ENCODE measurements around the gene DDX24.

Gene DDX24

GRCh38 chr14:94113073-94113472 lies 32.1 kb upstream of the DDX24 start:
- Histone ChIP-seq H3K9me3 (ENCODE audit: control insufficient read depth, insufficient read depth, low read length) (no peaks in the 10 kb centered on the region), H3K4me1 (ENCODE audit: control insufficient read depth, insufficient read depth, low read length) (no peaks in the 10 kb centered on the region), H3K27me3 (ENCODE audit: control insufficient read depth, insufficient read depth, low read length) (no peaks in the 10 kb centered on the region), H3K36me3 (ENCODE audit: control insufficient read depth, insufficient read depth, low read length) (no peaks in the 10 kb centered on the region), H3K4me3 (ENCODE audit: low read depth, low read length) (no peak overlapping the region), H3K9ac (ENCODE audit: low read depth, low read length) (no peak overlapping the region)

- H3K9ac ChIP-seq (ENCODE audit: low read depth, low read length): no peak overlapping the region
- H3K4me1 ChIP-seq (ENCODE audit: control insufficient read depth, insufficient read depth, low read length): no peaks in the 10 kb centered on the region
- no peaks in the 10 kb centered on the region for H3K27me3 ChIP-seq (ENCODE audit: control insufficient read depth, insufficient read depth, low read length)
- no peaks in the 10 kb centered on the region for H3K36me3 ChIP-seq (ENCODE audit: control insufficient read depth, insufficient read depth, low read length)
- H3K4me3 ChIP-seq (ENCODE audit: low read depth, low read length): no peak overlapping the region
- H3K9me3 ChIP-seq (ENCODE audit: control insufficient read depth, insufficient read depth, low read length): no peaks in the 10 kb centered on the region
Observed at GRCh38 chr14:94112513-94113063, 31.6 kb upstream of the DDX24 start.

- Histone ChIP-seq H3K9me3 (ENCODE audit: control insufficient read depth, insufficient read depth, low read length) (no peaks in the 10 kb centered on the region), H3K9ac (ENCODE audit: low read depth, low read length) (no peak overlapping the region), H3K27me3 (ENCODE audit: control insufficient read depth, insufficient read depth, low read length) (no peaks in the 10 kb centered on the region), H3K36me3 (ENCODE audit: control insufficient read depth, insufficient read depth, low read length) (no peaks in the 10 kb centered on the region), H3K4me3 (ENCODE audit: low read depth, low read length) (no peak overlapping the region), H3K4me1 (ENCODE audit: control insufficient read depth, insufficient read depth, low read length) (no peaks in the 10 kb centered on the region)
Observed at GRCh38 chr14:94111276-94112095, 30.5 kb upstream of the DDX24 start.

GRCh38 chr14:94110552-94111181 lies 29.7 kb upstream of the DDX24 start, which contains the start of gene IFI27:
TSS of gene IFI27 (plus strand) at chr14:94110736.
- Histone ChIP-seq H3K9me3 (ENCODE audit: control insufficient read depth, insufficient read depth, low read length) (no peaks in the 10 kb centered on the region), H3K4me1 (ENCODE audit: control insufficient read depth, insufficient read depth, low read length) (no peaks in the 10 kb centered on the region), H3K27me3 (ENCODE audit: control insufficient read depth, insufficient read depth, low read length) (no peaks in the 10 kb centered on the region), H3K9ac (ENCODE audit: low read depth, low read length) (no peak within 1 kb of the TSS), H3K4me3 (ENCODE audit: low read depth, low read length) (no peak within 1 kb of the TSS), H3K36me3 (ENCODE audit: control insufficient read depth, insufficient read depth, low read length) (no peaks in the 10 kb centered on the region)

- no peaks in the 10 kb centered on the region for H3K36me3 ChIP-seq (ENCODE audit: control insufficient read depth, insufficient read depth, low read length)
- no peak overlapping the region for H3K9ac ChIP-seq (ENCODE audit: low read depth, low read length)
- H3K9me3 ChIP-seq (ENCODE audit: control insufficient read depth, insufficient read depth, low read length): no peaks in the 10 kb centered on the region
- H3K4me1 ChIP-seq (ENCODE audit: control insufficient read depth, insufficient read depth, low read length): no peaks in the 10 kb centered on the region
- no peaks in the 10 kb centered on the region for H3K27me3 ChIP-seq (ENCODE audit: control insufficient read depth, insufficient read depth, low read length)
- H3K4me3 ChIP-seq (ENCODE audit: low read depth, low read length): no peak overlapping the region
Observed at GRCh38 chr14:94109915-94110250, 28.9 kb upstream of the DDX24 start.

GRCh38 chr14:94104731-94105130 lies 23.7 kb upstream of the DDX24 start:
- no peak overlapping the region for H3K4me3 ChIP-seq (ENCODE audit: low read depth, low read length)
- H3K9me3 ChIP-seq (ENCODE audit: control insufficient read depth, insufficient read depth, low read length): no peaks in the 10 kb centered on the region
- no peaks in the 10 kb centered on the region for H3K27me3 ChIP-seq (ENCODE audit: control insufficient read depth, insufficient read depth, low read length)
- no peaks in the 10 kb centered on the region for H3K36me3 ChIP-seq (ENCODE audit: control insufficient read depth, insufficient read depth, low read length)
- no peaks in the 10 kb centered on the region for H3K4me1 ChIP-seq (ENCODE audit: control insufficient read depth, insufficient read depth, low read length)
- no peak overlapping the region for H3K9ac ChIP-seq (ENCODE audit: low read depth, low read length)

- no peak overlapping the region for H3K4me3 ChIP-seq (ENCODE audit: low read depth, low read length)
- H3K36me3 ChIP-seq (ENCODE audit: control insufficient read depth, insufficient read depth, low read length): no peaks in the 10 kb centered on the region
- H3K9ac ChIP-seq (ENCODE audit: low read depth, low read length): no peak overlapping the region
- H3K4me1 ChIP-seq (ENCODE audit: control insufficient read depth, insufficient read depth, low read length): no peaks in the 10 kb centered on the region
- H3K9me3 ChIP-seq (ENCODE audit: control insufficient read depth, insufficient read depth, low read length): no peaks in the 10 kb centered on the region
- no peaks in the 10 kb centered on the region for H3K27me3 ChIP-seq (ENCODE audit: control insufficient read depth, insufficient read depth, low read length)
Observed at GRCh38 chr14:94103554-94104150, 22.6 kb upstream of the DDX24 start.

- Histone ChIP-seq H3K9me3 (ENCODE audit: control insufficient read depth, insufficient read depth, low read length) (no peaks in the 10 kb centered on the region), H3K9ac (ENCODE audit: low read depth, low read length) (no peak overlapping the region), H3K27me3 (ENCODE audit: control insufficient read depth, insufficient read depth, low read length) (no peaks in the 10 kb centered on the region), H3K4me3 (ENCODE audit: low read depth, low read length) (no peak overlapping the region), H3K4me1 (ENCODE audit: control insufficient read depth, insufficient read depth, low read length) (no peaks in the 10 kb centered on the region), H3K36me3 (ENCODE audit: control insufficient read depth, insufficient read depth, low read length) (no peaks in the 10 kb centered on the region)
Observed at GRCh38 chr14:94102768-94103482, 21.9 kb upstream of the DDX24 start.

- H3K36me3 ChIP-seq (ENCODE audit: control insufficient read depth, insufficient read depth, low read length): no peaks in the 10 kb centered on the region
- no peaks in the 10 kb centered on the region for H3K27me3 ChIP-seq (ENCODE audit: control insufficient read depth, insufficient read depth, low read length)
- no peak overlapping the region for H3K4me3 ChIP-seq (ENCODE audit: low read depth, low read length)
- H3K4me1 ChIP-seq (ENCODE audit: control insufficient read depth, insufficient read depth, low read length): no peaks in the 10 kb centered on the region
- no peak overlapping the region for H3K9ac ChIP-seq (ENCODE audit: low read depth, low read length)
- no peaks in the 10 kb centered on the region for H3K9me3 ChIP-seq (ENCODE audit: control insufficient read depth, insufficient read depth, low read length)
Observed at GRCh38 chr14:94101748-94102147, 20.7 kb upstream of the DDX24 start.

GRCh38 chr14:94100847-94101246 lies 19.8 kb upstream of the DDX24 start:
- H3K9me3 ChIP-seq (ENCODE audit: control insufficient read depth, insufficient read depth, low read length): no peaks in the 10 kb centered on the region
- no peaks in the 10 kb centered on the region for H3K36me3 ChIP-seq (ENCODE audit: control insufficient read depth, insufficient read depth, low read length)
- H3K9ac ChIP-seq (ENCODE audit: low read depth, low read length): no peak overlapping the region
- no peaks in the 10 kb centered on the region for H3K4me1 ChIP-seq (ENCODE audit: control insufficient read depth, insufficient read depth, low read length)
- no peaks in the 10 kb centered on the region for H3K27me3 ChIP-seq (ENCODE audit: control insufficient read depth, insufficient read depth, low read length)
- no peak overlapping the region for H3K4me3 ChIP-seq (ENCODE audit: low read depth, low read length)

GRCh38 chr14:94099006-94099405 lies 18.0 kb upstream of the DDX24 start:
- Histone ChIP-seq H3K4me3 (ENCODE audit: low read depth, low read length) (no peak overlapping the region), H3K4me1 (ENCODE audit: control insufficient read depth, insufficient read depth, low read length) (no peaks in the 10 kb centered on the region), H3K9me3 (ENCODE audit: control insufficient read depth, insufficient read depth, low read length) (no peaks in the 10 kb centered on the region), H3K27me3 (ENCODE audit: control insufficient read depth, insufficient read depth, low read length) (no peaks in the 10 kb centered on the region), H3K36me3 (ENCODE audit: control insufficient read depth, insufficient read depth, low read length) (no peaks in the 10 kb centered on the region), H3K9ac (ENCODE audit: low read depth, low read length) (no peak overlapping the region)
